Measurements from ENCODE around the gene OR11H7.

OR11H7 gene

DNA sequence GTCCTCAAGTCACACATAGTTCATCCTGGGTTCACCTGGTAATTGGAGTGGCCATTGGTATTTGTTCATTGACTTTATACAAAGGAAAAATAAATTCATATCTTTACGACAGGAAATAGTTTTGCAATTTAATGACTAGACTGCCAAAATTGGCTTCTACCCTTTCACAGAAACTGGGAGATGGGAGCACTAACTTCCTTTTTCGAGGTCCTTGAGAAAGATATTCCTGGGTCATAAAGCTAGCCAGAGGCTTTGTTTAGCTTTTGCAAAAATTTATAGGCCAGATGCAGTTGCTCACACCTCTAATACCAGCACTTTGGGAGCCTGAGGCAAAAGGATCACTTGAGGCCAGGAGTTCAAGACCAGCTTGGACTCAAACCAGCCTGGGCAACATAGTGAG, 48.3 kb upstream of the OR11H7 start:
- no peaks in the 10 kb centered on the region for H3K36me3 ChIP-seq (ENCODE audit: control insufficient read depth, low read length)
- H3K27me3 ChIP-seq (ENCODE audit: control insufficient read depth, low read length): no peaks in the 10 kb centered on the region
- TF ChIP-seq, protein P1, sequence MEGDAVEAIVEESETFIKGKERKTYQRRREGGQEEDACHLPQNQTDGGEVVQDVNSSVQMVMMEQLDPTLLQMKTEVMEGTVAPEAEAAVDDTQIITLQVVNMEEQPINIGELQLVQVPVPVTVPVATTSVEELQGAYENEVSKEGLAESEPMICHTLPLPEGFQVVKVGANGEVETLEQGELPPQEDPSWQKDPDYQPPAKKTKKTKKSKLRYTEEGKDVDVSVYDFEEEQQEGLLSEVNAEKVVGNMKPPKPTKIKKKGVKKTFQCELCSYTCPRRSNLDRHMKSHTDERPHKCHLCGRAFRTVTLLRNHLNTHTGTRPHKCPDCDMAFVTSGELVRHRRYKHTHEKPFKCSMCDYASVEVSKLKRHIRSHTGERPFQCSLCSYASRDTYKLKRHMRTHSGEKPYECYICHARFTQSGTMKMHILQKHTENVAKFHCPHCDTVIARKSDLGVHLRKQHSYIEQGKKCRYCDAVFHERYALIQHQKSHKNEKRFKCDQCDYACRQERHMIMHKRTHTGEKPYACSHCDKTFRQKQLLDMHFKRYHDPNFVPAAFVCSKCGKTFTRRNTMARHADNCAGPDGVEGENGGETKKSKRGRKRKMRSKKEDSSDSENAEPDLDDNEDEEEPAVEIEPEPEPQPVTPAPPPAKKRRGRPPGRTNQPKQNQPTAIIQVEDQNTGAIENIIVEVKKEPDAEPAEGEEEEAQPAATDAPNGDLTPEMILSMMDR (IDR thresholded peaks at IDR 0.05; ENCODE audit: low read depth, low read length, poor library complexity, severe bottlenecking): no peak
- no peak for TF ChIP-seq EZH2phosphoT487 (IDR thresholded peaks at IDR 0.05; ENCODE audit: borderline replicate concordance, low read length)
- no peak overlapping the region for H3K4me2 ChIP-seq (ENCODE audit: low read length)
- no peaks in the 10 kb centered on the region for H3K9me2 ChIP-seq (replicated peaks; ENCODE audit: control insufficient read depth, low read length)
- no peaks in the 10 kb centered on the region for H4K20me1 ChIP-seq (ENCODE audit: control insufficient read depth, insufficient read depth, low read depth, low read length)
- H3K79me2 ChIP-seq (ENCODE audit: control insufficient read depth, low read length): no peaks in the 10 kb centered on the region
- H3K4me1 ChIP-seq (ENCODE audit: control insufficient read depth, low read length): no peaks in the 10 kb centered on the region
- no peaks in the 10 kb centered on the region for H3F3A ChIP-seq (ENCODE audit: control insufficient read depth, insufficient read depth)
- no peak overlapping the region for H3K4me3 ChIP-seq (ENCODE audit: low read length)
- H3K9me3 ChIP-seq (ENCODE audit: control insufficient read depth, insufficient read depth, low read length): no peaks in the 10 kb centered on the region
- no peak overlapping the region for H3K27ac ChIP-seq (ENCODE audit: low read depth, low read length)

DNA sequence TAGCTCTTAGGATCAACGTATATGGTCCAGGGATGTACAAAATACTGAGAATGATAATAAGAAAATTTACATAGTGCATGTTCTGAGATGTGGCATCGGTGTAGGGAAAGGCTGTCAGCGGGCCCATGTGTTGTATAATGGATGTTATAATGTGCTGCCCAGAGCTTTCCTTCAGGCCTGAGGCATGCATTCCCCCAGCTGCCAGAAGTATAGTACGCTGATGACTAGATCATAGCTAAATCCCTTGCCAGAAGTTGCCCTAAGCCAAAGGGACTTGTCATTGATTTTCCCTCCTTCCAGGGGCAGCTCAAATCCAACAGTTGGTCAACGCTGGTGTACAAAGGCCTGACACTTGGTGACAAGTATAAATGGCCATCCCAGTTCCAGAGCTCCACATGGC, 44.6 kb upstream of the OR11H7 start:
- Histone ChIP-seq H3K9me2 (replicated peaks; ENCODE audit: control insufficient read depth, low read length) (no peaks in the 10 kb centered on the region; the same call in 1 of the 2 replicates), H3K9me3 (ENCODE audit: control insufficient read depth, insufficient read depth, low read length) (no peaks in the 10 kb centered on the region), H3K27ac (ENCODE audit: low read depth, low read length) (no peak overlapping the region), H3F3A (ENCODE audit: control insufficient read depth, insufficient read depth) (no peaks in the 10 kb centered on the region), H3K79me2 (ENCODE audit: control insufficient read depth, low read length) (no peaks in the 10 kb centered on the region), H3K4me2 (ENCODE audit: low read length) (no peak overlapping the region), H3K4me1 (ENCODE audit: control insufficient read depth, low read length) (no peaks in the 10 kb centered on the region), H3K36me3 (ENCODE audit: control insufficient read depth, low read length) (no peaks in the 10 kb centered on the region), H4K20me1 (ENCODE audit: control insufficient read depth, insufficient read depth, low read depth, low read length) (no peaks in the 10 kb centered on the region), H3K27me3 (ENCODE audit: control insufficient read depth, low read length) (no peaks in the 10 kb centered on the region), H3K4me3 (ENCODE audit: low read length) (no peak overlapping the region)
- TF ChIP-seq EZH2phosphoT487 (IDR thresholded peaks at IDR 0.05; ENCODE audit: borderline replicate concordance, low read length): no peak
- TF ChIP-seq, protein P1 (IDR thresholded peaks at IDR 0.05; ENCODE audit: low read depth, low read length, poor library complexity, severe bottlenecking): no peak

DNA sequence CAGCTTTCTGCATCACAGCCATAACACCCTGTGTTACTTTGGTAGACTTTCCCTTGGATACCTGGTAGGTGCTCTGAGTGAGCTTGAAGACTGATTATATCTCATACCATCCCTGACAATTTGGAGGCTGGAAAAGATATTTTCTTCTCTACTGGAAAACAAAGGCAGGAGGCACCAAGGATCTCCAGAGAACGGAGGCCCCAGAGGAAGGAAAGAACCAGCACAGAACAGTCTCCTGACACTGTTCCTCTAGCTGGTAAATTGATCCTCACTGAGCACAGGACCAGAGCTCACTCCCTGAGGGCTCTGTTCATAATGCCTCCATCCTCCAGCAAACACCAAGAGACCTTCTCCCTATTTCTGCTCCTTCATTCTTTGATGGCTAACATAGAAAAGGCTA, 38.2 kb upstream of the OR11H7 start, which contains the start of gene OR11G2:
Gene OR11G2, plus strand, starts transcription at position 301 of the 400 bp plus-strand sequence. CDS start 6,542 bp downstream, outside the sequence.
- Histone ChIP-seq H3K79me2 (ENCODE audit: control insufficient read depth, low read length) (no peaks in the 10 kb centered on the region), H3K4me3 (ENCODE audit: low read length) (no peak within 1 kb of the TSS), H3K36me3 (ENCODE audit: control insufficient read depth, low read length) (no peaks in the 10 kb centered on the region), H3K9me3 (ENCODE audit: control insufficient read depth, insufficient read depth, low read length) (no peaks in the 10 kb centered on the region), H3F3A (ENCODE audit: control insufficient read depth, insufficient read depth) (no peaks in the 10 kb centered on the region), H4K20me1 (ENCODE audit: control insufficient read depth, insufficient read depth, low read depth, low read length) (no peaks in the 10 kb centered on the region), H3K27ac (ENCODE audit: low read depth, low read length) (no peak within 1 kb of the TSS), H3K9me2 (replicated peaks; ENCODE audit: control insufficient read depth, low read length) (no peaks in the 10 kb centered on the region; the same call in 1 of the 2 replicates), H3K4me1 (ENCODE audit: control insufficient read depth, low read length) (no peaks in the 10 kb centered on the region), H3K4me2 (ENCODE audit: low read length) (no peak within 1 kb of the TSS), H3K27me3 (ENCODE audit: control insufficient read depth, low read length) (no peaks in the 10 kb centered on the region)
- TF ChIP-seq EZH2phosphoT487 (IDR thresholded peaks at IDR 0.05; ENCODE audit: borderline replicate concordance, low read length): no peak
- TF ChIP-seq, protein P1 (IDR thresholded peaks at IDR 0.05; ENCODE audit: low read depth, low read length, poor library complexity, severe bottlenecking): no peak
